ENCODE data around the gene ZNF695.

DNA sequence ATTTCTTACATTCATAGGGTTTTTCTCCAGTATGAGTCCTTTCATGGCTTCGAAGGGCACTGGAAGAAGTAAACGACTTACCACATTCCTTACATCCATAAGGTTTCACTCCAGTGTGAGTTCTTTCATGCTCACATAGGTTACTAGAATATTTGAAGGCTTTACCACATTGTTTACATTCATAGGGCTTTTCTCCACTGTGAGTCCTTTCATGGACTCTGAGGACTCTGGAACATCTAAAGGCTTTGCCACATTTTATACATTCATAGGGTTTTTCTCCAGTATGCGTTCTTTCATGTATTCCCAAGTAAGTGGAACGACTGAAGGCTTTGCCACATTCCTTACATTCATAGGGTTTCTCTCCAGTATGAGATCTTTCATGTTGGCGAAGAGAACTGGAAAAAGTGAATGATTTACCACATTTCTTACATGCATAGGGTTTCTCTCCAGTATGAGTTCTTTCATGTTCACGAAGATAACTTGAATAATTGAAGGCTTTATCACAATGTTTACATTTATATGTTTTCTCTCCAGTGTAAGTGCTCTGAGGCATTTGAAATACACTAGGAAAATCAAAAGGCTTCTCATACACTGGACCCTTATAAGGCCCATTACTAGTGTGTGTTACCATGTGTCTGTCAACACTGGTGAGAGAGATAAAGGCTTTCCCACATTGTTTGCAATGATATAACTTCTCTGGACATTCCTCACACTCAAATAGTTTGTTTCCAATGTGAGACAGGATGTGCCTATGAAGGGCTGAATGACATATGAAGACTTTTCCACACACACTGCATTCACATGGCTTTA, 29.9 kb upstream of the ZNF695 start:
- TF ChIP-seq, protein P1, sequence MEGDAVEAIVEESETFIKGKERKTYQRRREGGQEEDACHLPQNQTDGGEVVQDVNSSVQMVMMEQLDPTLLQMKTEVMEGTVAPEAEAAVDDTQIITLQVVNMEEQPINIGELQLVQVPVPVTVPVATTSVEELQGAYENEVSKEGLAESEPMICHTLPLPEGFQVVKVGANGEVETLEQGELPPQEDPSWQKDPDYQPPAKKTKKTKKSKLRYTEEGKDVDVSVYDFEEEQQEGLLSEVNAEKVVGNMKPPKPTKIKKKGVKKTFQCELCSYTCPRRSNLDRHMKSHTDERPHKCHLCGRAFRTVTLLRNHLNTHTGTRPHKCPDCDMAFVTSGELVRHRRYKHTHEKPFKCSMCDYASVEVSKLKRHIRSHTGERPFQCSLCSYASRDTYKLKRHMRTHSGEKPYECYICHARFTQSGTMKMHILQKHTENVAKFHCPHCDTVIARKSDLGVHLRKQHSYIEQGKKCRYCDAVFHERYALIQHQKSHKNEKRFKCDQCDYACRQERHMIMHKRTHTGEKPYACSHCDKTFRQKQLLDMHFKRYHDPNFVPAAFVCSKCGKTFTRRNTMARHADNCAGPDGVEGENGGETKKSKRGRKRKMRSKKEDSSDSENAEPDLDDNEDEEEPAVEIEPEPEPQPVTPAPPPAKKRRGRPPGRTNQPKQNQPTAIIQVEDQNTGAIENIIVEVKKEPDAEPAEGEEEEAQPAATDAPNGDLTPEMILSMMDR (IDR thresholded peaks at IDR 0.05): no peak
- TF ChIP-seq EP300 (IDR thresholded peaks at IDR 0.05): no peak

Measured in stomach (tissue), 4 donors.